Brain microvascular endothelial cell (primary cell): ENCODE measurements around the gene CCDC40.
A peak's percentile ranks its signal among the peaks of the same experiment; 100 is the strongest.

Experiments
- DNase-seq: peaks from one replicate; pipeline ENCODE4 v3.0.0-alpha.2; 2020
- H3K27ac ChIP-seq: fragments of 250-450 bp; sonication (Bioruptor Pico); 2 replicates; pipeline ENCODE4 v1.5.1; 2020; ENCODE audit warnings: mild to moderate bottlenecking, moderate library complexity
- H3K27me3 ChIP-seq: fragments of 250-450 bp; sonication (Bioruptor Pico); replicated peaks from 2 replicates; pipeline ENCODE4 v1.5.1; 2020; ENCODE audit warnings: mild to moderate bottlenecking
- H3K36me3 ChIP-seq: fragments of 250-450 bp; sonication (Bioruptor Pico); replicated peaks from 2 replicates; pipeline ENCODE4 v1.5.1; 2020; ENCODE audit warnings: mild to moderate bottlenecking
- H3K4me3 ChIP-seq: 2 replicates; pipeline ENCODE4 v1.5.1; 2011; ENCODE audit warnings: low read depth, mild to moderate bottlenecking, control low read depth, low read length, moderate library complexity
- CTCF ChIP-seq: IDR thresholded peaks from 2 replicates; pipeline ENCODE4 v1.5.1; 2011; ENCODE audit warnings: low read depth, mild to moderate bottlenecking, moderate library complexity, low read length, control low read depth, inconsistent platforms; ENCODE audit errors: missing control alignments
- in situ Hi-C: cut with HindIII; loops from 2 replicates; pipeline ENCODE4 v1.10.0; 2017; ENCODE audit warnings: low sequenced_read_pairs, low pct_ligation_motif_present

The CCDC40 gene

DNA sequence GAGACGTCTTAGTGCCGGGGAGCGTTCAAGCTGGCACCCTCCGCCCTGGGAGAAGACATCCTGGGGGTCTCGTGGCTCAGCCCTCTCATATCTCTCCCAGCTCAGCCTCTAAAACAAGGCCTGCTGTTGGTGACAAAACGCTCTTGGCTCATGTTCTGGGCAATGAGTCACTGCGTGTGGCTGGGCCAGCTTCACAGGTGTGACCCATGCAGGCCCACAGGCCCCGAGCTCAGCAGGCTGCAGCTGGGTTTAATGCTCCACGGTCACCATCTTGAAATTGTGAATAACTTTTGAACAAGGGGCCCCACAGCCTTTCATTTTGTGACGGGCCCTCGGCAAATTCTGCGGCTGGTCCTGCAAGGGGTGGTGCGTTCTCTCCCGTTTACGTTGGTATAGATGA is 87.3 kb downstream of the CCDC40 start:
- Histone ChIP-seq H3K27ac (no peak overlapping the region), H3K27me3 (no peaks in the 10 kb centered on the region), H3K4me3 (no peak overlapping the region), H3K36me3 (no peaks in the 10 kb centered on the region)
- TF ChIP-seq CTCF: no peak
- in situ Hi-C loops: no loop called here
- DNase-seq: no peak

- no peak overlapping the region for H3K27ac ChIP-seq
- TF ChIP-seq CTCF: peak; percentile 78
- H3K27me3 ChIP-seq: no peaks in the 10 kb centered on the region
- in situ Hi-C loops: no loop called here
- DNase-seq: no peak
- no peaks in the 10 kb centered on the region for H3K36me3 ChIP-seq
- H3K4me3 ChIP-seq: no peak overlapping the region
Measured at GRCh38 chr17:80124351-80124981, 88.0 kb downstream of the CCDC40 start.

- Histone ChIP-seq H3K4me3 (no peak overlapping the region), H3K36me3 (no peaks in the 10 kb centered on the region), H3K27me3 (no peaks in the 10 kb centered on the region), H3K27ac (no peak overlapping the region)
- TF ChIP-seq CTCF: no peak
- DNase-seq: no peak
- in situ Hi-C loops: no loop called here
Measured at GRCh38 chr17:80125656-80126448, 89.4 kb downstream of the CCDC40 start.

DNA sequence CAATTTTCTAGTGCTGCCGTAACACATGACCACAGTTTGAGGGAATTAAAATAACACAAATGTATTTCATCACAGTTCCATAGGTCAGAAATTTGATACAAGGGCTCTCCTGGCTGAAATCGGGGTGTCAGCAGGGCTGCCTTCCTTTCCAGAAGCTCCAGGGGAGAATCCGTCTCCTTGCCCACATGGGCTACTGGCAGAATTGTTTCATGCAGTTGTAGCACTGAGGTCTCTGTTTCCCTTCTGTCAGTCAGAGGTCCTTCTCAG is 89.9 kb downstream of the CCDC40 start:
- no peak for DNase-seq
- in situ Hi-C loops: no loop called here
- TF ChIP-seq CTCF: no peak
- Histone ChIP-seq H3K36me3 (no peaks in the 10 kb centered on the region), H3K27ac (no peak overlapping the region), H3K27me3 (no peaks in the 10 kb centered on the region), H3K4me3 (no peak overlapping the region)

DNA sequence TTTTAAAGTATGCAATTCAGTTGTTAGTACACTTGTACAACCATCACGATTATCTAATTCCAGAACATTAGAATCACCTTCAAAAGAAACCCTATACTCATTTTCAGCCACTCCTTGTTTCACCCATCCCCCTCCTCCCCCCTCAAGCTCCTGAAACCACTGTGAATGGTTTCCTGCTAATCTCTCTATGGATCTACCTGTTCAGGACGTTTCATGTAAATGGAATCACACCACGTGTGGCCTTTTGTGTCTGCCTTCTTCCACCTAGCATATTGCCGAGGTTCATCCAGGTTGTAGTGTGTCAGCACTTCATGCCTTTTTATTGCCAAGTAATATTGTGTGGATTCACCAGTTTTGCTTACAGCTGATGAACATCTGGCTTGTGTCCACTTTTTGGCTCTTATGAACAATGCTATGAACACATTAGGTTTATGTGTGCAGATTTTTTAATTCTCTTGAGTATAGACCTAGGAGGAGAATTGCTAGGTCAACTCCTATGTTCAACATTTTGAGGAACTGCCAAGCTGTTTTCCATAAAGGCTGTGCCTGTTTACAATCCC is 92.6 kb downstream of the CCDC40 start:
- Histone ChIP-seq H3K27me3 (no peaks in the 10 kb centered on the region), H3K27ac (no peak overlapping the region), H3K4me3 (no peak overlapping the region), H3K36me3 (peaks cover 13% of the 10 kb centered on the region)
- TF ChIP-seq CTCF: no peak
- no peak for DNase-seq
- in situ Hi-C loops: no loop called here
